SK-N-SH (cell line): ENCODE data around the gene PCDHA2. TPM values are rescaled to one million over a fixed set of nuclear protein-coding genes. Genes with fewer than 3 reads are reported as not detected.

Experiments
- polyA plus RNA-seq, 3 experiments: library from polyadenylated mRNA; depleted of rRNA; stranded (reverse); fragments of >200 nt; gene quantifications; 2 replicates each; pipeline ENCODE4 v1.2.3, GENCODE V29; 2012

PCDHA2 gene
- polyA plus RNA-seq, 1 of the 3 experiments (the other 2 are of a cell fraction), result not detected

Other genes starting within 250 kb of the PCDHA2 start
- 1.1 and 1.2 TPM in 2 replicates for gene EIF4EBP3, start 247.2 kb upstream of the PCDHA2 start, polyA plus RNA-seq (2012; rRNA removed)
- gene SRA1, start 237.4 kb upstream of the PCDHA2 start, polyA plus RNA-seq (2012; rRNA removed), result 35.9 and 37.8 TPM in 2 replicates
- gene APBB3, start 230.3 kb upstream of the PCDHA2 start, polyA plus RNA-seq (2012; rRNA removed), result 36.0 and 54.5 TPM in 2 replicates
- gene SLC35A4, start 230.0 kb upstream of the PCDHA2 start, polyA plus RNA-seq (2012; rRNA removed), result 56.2 and 74.9 TPM in 2 replicates
- 0.12 and 0.19 TPM in 2 replicates for gene CD14, start 161.7 kb upstream of the PCDHA2 start, polyA plus RNA-seq (2012; rRNA removed)
- gene TMCO6, start 155.4 kb upstream of the PCDHA2 start, polyA plus RNA-seq (2012; rRNA removed), result 27.7 and 31.7 TPM in 2 replicates
- gene NDUFA2, start 147.2 kb upstream of the PCDHA2 start, polyA plus RNA-seq (2012; rRNA removed), result 202 and 211 TPM in 2 replicates
- 105 and 113 TPM in 2 replicates for gene IK, start 147.0 kb upstream of the PCDHA2 start, polyA plus RNA-seq (2012; rRNA removed)
- gene WDR55, start 129.9 kb upstream of the PCDHA2 start, polyA plus RNA-seq (2012; rRNA removed), result 28.3 and 32.7 TPM in 2 replicates
- gene DND1, start 121.3 kb upstream of the PCDHA2 start, polyA plus RNA-seq (2012; rRNA removed), result 1.2 and 2.1 TPM in 2 replicates
- gene HARS1, start 103.5 kb upstream of the PCDHA2 start, polyA plus RNA-seq (2012; rRNA removed), result 124 and 135 TPM in 2 replicates
- gene HARS2, start 103.4 kb upstream of the PCDHA2 start, polyA plus RNA-seq (2012; rRNA removed), result 40.8 and 54.5 TPM in 2 replicates
- 30.9 and 42.2 TPM in 2 replicates for gene ZMAT2, start 94.4 kb upstream of the PCDHA2 start, polyA plus RNA-seq (2012; rRNA removed)
- gene PCDHA1, start 8.7 kb upstream of the PCDHA2 start, polyA plus RNA-seq (2012; rRNA removed), result 0.16 and 0.21 TPM in 2 replicates
- gene PCDHA3, start 6.2 kb downstream of the PCDHA2 start, polyA plus RNA-seq (2012; rRNA removed), result 0.02 TPM in 1 of 2 replicates, not detected in the other
- 1.2 and 1.4 TPM in 2 replicates for gene PCDHA4, start 12.2 kb downstream of the PCDHA2 start, polyA plus RNA-seq (2012; rRNA removed)
- gene PCDHA5, start 26.8 kb downstream of the PCDHA2 start, polyA plus RNA-seq (2012; rRNA removed), result 0.02 TPM in 2 replicates
- gene PCDHA6, start 33.1 kb downstream of the PCDHA2 start, polyA plus RNA-seq (2012; rRNA removed), result 0.02 and 0.03 TPM in 2 replicates
- 0.15 and 0.16 TPM in 2 replicates for gene PCDHA7, start 39.4 kb downstream of the PCDHA2 start, polyA plus RNA-seq (2012; rRNA removed)
- 0.54 and 0.63 TPM in 2 replicates for gene PCDHA8, start 46.3 kb downstream of the PCDHA2 start, polyA plus RNA-seq (2012; rRNA removed)
- 0.02 TPM in 2 replicates for gene PCDHA9, start 53.5 kb downstream of the PCDHA2 start, polyA plus RNA-seq (2012; rRNA removed)
- 0.02 TPM in 2 replicates for gene PCDHA10, start 61.0 kb downstream of the PCDHA2 start, polyA plus RNA-seq (2012; rRNA removed)
- gene PCDHA11, start 74.1 kb downstream of the PCDHA2 start, polyA plus RNA-seq (2012; rRNA removed), result not detected in 2 replicates
- gene PCDHA12, start 80.5 kb downstream of the PCDHA2 start, polyA plus RNA-seq (2012; rRNA removed), result 0.54 and 0.70 TPM in 2 replicates
- not detected in 2 replicates for gene PCDHA13, start 87.3 kb downstream of the PCDHA2 start, polyA plus RNA-seq (2012; rRNA removed)
- 0.08 and 0.21 TPM in 2 replicates for gene PCDHAC1, start 131.4 kb downstream of the PCDHA2 start, polyA plus RNA-seq (2012; rRNA removed)
- 0.39 and 0.76 TPM in 2 replicates for gene PCDHAC2, start 171.6 kb downstream of the PCDHA2 start, polyA plus RNA-seq (2012; rRNA removed)